GM21723 (cell line): ENCODE results near the gene MYG1.

Experiments
- ATAC-seq: cut with Tn5 transposase; IDR thresholded peaks from one replicate; pipeline ENCODE4 v1.9.1; 2021; ENCODE audit warnings: mild to moderate bottlenecking, moderate library complexity; ENCODE audit not compliant: unreplicated experiment

MYG1 gene

GRCh38 chr12:53299454-53300180 lies at the start of gene MYG1:
Gene MYG1, plus strand, starts transcription at chr12:53299695. Its CDS starts 43 bp downstream, at chr12:53299738.
- ATAC-seq: peak; percentile 75

- peak; percentile 77 for ATAC-seq
Measured at GRCh38 chr12:53251477-53252348, 47.8 kb upstream of the MYG1 start.

- no peak for ATAC-seq
Measured at GRCh38 chr12:53252349-53252916, 47.1 kb upstream of the MYG1 start.

GRCh38 chr12:53253298-53253697 lies 46.2 kb upstream of the MYG1 start:
- ATAC-seq: no peak

- no peak for ATAC-seq
Measured at GRCh38 chr12:53254816-53255545, 44.5 kb upstream of the MYG1 start.

GRCh38 chr12:53255996-53256395 lies 43.5 kb upstream of the MYG1 start:
- no peak for ATAC-seq

- ATAC-seq: no peak
Measured at GRCh38 chr12:53258541-53259539, 40.7 kb upstream of the MYG1 start.

- ATAC-seq: no peak
Measured at GRCh38 chr12:53259891-53260290, 39.6 kb upstream of the MYG1 start.

GRCh38 chr12:53265783-53266182 lies 33.7 kb upstream of the MYG1 start:
- ATAC-seq: no peak

- peak; percentile 25 for ATAC-seq
Measured at GRCh38 chr12:53267306-53267998, 32.0 kb upstream of the MYG1 start.

GRCh38 chr12:53267999-53268629 lies 31.4 kb upstream of the MYG1 start, which contains the start of gene ESPL1:
Gene ESPL1, plus strand, starts transcription at chr12:53268299. Its CDS starts 468 bp downstream, at chr12:53268767.
- peak; percentile 87 for ATAC-seq

- ATAC-seq: no peak
Measured at GRCh38 chr12:53268630-53269562, 30.6 kb upstream of the MYG1 start.

GRCh38 chr12:53274445-53274844 lies 25.1 kb upstream of the MYG1 start:
- ATAC-seq: no peak

- ATAC-seq: no peak
Measured at GRCh38 chr12:53276511-53276910, 23.0 kb upstream of the MYG1 start.

- no peak for ATAC-seq
Measured at GRCh38 chr12:53277981-53278380, 21.5 kb upstream of the MYG1 start.

GRCh38 chr12:53279283-53279869 lies 20.1 kb upstream of the MYG1 start:
- ATAC-seq: no peak

GRCh38 chr12:53279888-53280498 lies 19.5 kb upstream of the MYG1 start:
- no peak for ATAC-seq
